ENCODE data around the gene CAMSAP3. TPM values are rescaled to one million over a fixed set of nuclear protein-coding genes. Genes with fewer than 3 reads are reported as not detected.

Gene CAMSAP3
- total RNA-seq, 4 donors from 2014 or later: 9.0 to 25.4 (median 14.2) TPM

- H3K4me1 ChIP-seq: peaks cover 23% of the 10 kb centered on the region in 2 donors
- H3K4me3 ChIP-seq (replicated peaks in 1 of 3): no peak overlapping the region
- WGBS, 2 donors: 97% methylated on average over 14 to 33 of the region's 34 CpGs
- no peak overlapping the region for H3K27ac ChIP-seq
- H3K9me3 ChIP-seq: no peaks in the 10 kb centered on the region
- intact Hi-C loops (cut with DNase I): no loop called here
- peaks cover 39 to 53% of the 10 kb centered on the region in 2 donors for H3K36me3 ChIP-seq
- DNase-seq: no peak
- H3K27me3 ChIP-seq: no peaks in the 10 kb centered on the region
- TF ChIP-seq POLR2A (IDR thresholded peaks at IDR 0.05): no peak
Observed at GRCh38 chr19:7625763-7626372, 30.2 kb downstream of the CAMSAP3 start.

- no peak for DNase-seq
- no peak overlapping the region for H3K4me3 ChIP-seq (replicated peaks in 1 of 3)
- no peak overlapping the region for H3K27ac ChIP-seq
- 87 to 92% methylated on average over 18 to 24 of the region's 24 CpGs for WGBS, 2 donors
- H3K36me3 ChIP-seq: peaks cover 26 to 40% of the 10 kb centered on the region in 2 donors
- H3K9me3 ChIP-seq: no peaks in the 10 kb centered on the region
- intact Hi-C loops (cut with DNase I): no loop called here
- H3K27me3 ChIP-seq: no peaks in the 10 kb centered on the region
- peaks cover 23 to 28% of the 10 kb centered on the region in 2 donors for H3K4me1 ChIP-seq
- TF ChIP-seq POLR2A (IDR thresholded peaks at IDR 0.05): no peak
- no peak for TF ChIP-seq CTCF (IDR thresholded peaks at IDR 0.05)
Observed at GRCh38 chr19:7627166-7627565, 31.5 kb downstream of the CAMSAP3 start.

- peak overlapping the region; percentile 57 to 97 (median 90) for H3K4me3 ChIP-seq (replicated peaks in 1 of 3)
- WGBS, 2 donors: 3 to 5% methylated on average over 14 to 15 of the region's 15 CpGs
- intact Hi-C loops (cut with DNase I): no loop called here
- peaks cover 10 to 24% of the 10 kb centered on the region in 2 donors for H3K36me3 ChIP-seq
- no peaks in the 10 kb centered on the region for H3K9me3 ChIP-seq
- TF ChIP-seq POLR2A (IDR thresholded peaks at IDR 0.05) (no peak), CTCF (IDR thresholded peaks at IDR 0.05) (no peak)
- H3K27me3 ChIP-seq: no peaks in the 10 kb centered on the region
- H3K4me1 ChIP-seq: peaks cover 23 to 28% of the 10 kb centered on the region in 2 donors
- peak overlapping the region; percentile 64 to 81 (median 76) for H3K27ac ChIP-seq
- DNase-seq: no peak
Observed at GRCh38 chr19:7628589-7629311, 33.1 kb downstream of the CAMSAP3 start.

- intact Hi-C loops (cut with DNase I): no loop called here
- no peaks in the 10 kb centered on the region for H3K27me3 ChIP-seq
- peak within 1 kb of the TSS; percentile 57 to 97 (median 90) for H3K4me3 ChIP-seq (replicated peaks in 1 of 3)
- peaks cover 10 to 17% of the 10 kb centered on the region in 2 donors for H3K36me3 ChIP-seq
- H3K9me3 ChIP-seq: no peaks in the 10 kb centered on the region
- 0 to 1% methylated on average over 35 to 39 of the region's 40 CpGs for WGBS, 2 donors
- H3K27ac ChIP-seq: peak within 1 kb of the TSS; percentile 64 to 81 (median 76)
- TF ChIP-seq CTCF (IDR thresholded peaks at IDR 0.05) (peak in 1 of 6 experiments; percentile 7), POLR2A (IDR thresholded peaks at IDR 0.05) (peak in 1 of 2 donors; percentile 61)
- peaks cover 23 to 28% of the 10 kb centered on the region in 2 donors for H3K4me1 ChIP-seq
- DNase-seq: peak; percentile 98
Observed at GRCh38 chr19:7629347-7630054, 33.8 kb downstream of the CAMSAP3 start, which contains the start of the genes PET100 and XAB2. TSS of gene PET100 (plus strand) at chr19:7629793. CDS start at chr19:7629834, 41 bp downstream. TSS of gene XAB2 (minus strand) at chr19:7629545. CDS start at chr19:7629527, 18 bp downstream.

GRCh38 chr19:7631577-7631976, 35.9 kb downstream of the CAMSAP3 start:
- TF ChIP-seq POLR2A (IDR thresholded peaks at IDR 0.05) (no peak), CTCF (IDR thresholded peaks at IDR 0.05) (no peak)
- 92 to 94% methylated on average over 9 to 12 of the region's 12 CpGs for WGBS, 2 donors
- Histone ChIP-seq H3K36me3 (peaks cover 0 to 4% of the 10 kb centered on the region in 2 donors), H3K4me3 (replicated peaks in 1 of 3) (no peak overlapping the region), H3K27ac (no peak overlapping the region), H3K9me3 (no peaks in the 10 kb centered on the region), H3K4me1 (peaks cover 25 to 41% of the 10 kb centered on the region in 2 donors), H3K27me3 (no peaks in the 10 kb centered on the region)
- intact Hi-C loops (cut with DNase I): no loop called here
- no peak for DNase-seq
